DOHH2 (cell line): ENCODE measurements around the gene PMEL.

Source experiments
- EZH2phosphoT487 ChIP-seq: fragments of 200-600 bp; sonication (generic); IDR thresholded peaks from 2 replicates; pipeline ENCODE4 v1.6.1; 2017; ENCODE audit warnings: borderline replicate concordance, mild to moderate bottlenecking, antibody characterized with exemption, low read length, moderate library complexity, mixed read lengths
- TF ChIP-seq, protein P1 (sequence below): fragments of 200-600 bp; sonication (generic); IDR thresholded peaks from one replicate; pipeline ENCODE4 v1.5.1; 2014; ENCODE audit warnings: antibody characterized with exemption, mild to moderate bottlenecking, low read depth, low read length; ENCODE audit not compliant: poor library complexity, severe bottlenecking

DNA sequence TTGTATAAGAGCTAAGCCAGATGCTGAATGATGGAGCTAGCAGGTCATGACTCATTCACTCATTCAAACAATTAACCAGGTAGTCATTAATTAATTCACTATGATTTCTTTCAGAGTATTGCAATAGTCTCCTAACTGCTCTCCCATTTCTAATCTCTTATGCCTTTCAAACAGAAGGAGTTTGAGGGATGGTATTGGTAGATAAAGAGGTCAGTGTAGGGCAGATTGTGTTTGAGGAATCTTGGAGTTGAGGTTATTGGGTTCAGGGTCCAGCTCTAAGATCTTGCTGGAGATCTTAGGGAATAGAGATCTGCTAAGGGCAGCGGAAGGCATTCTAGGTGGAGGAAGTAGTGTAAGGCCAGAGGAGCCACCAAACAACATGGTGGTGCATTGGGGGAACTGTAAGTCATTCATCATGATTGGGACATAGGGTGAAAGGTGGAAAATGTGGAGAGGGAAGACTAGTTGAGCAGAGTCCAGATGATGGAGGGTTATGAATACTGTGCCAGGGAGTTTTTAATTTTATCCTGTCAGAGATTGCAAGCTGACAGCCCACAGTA, 23.2 kb downstream of the PMEL start:
- TF ChIP-seq, protein P1, sequence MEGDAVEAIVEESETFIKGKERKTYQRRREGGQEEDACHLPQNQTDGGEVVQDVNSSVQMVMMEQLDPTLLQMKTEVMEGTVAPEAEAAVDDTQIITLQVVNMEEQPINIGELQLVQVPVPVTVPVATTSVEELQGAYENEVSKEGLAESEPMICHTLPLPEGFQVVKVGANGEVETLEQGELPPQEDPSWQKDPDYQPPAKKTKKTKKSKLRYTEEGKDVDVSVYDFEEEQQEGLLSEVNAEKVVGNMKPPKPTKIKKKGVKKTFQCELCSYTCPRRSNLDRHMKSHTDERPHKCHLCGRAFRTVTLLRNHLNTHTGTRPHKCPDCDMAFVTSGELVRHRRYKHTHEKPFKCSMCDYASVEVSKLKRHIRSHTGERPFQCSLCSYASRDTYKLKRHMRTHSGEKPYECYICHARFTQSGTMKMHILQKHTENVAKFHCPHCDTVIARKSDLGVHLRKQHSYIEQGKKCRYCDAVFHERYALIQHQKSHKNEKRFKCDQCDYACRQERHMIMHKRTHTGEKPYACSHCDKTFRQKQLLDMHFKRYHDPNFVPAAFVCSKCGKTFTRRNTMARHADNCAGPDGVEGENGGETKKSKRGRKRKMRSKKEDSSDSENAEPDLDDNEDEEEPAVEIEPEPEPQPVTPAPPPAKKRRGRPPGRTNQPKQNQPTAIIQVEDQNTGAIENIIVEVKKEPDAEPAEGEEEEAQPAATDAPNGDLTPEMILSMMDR: no peak
- no peak for TF ChIP-seq EZH2phosphoT487
